Measurements from ENCODE around the gene SDHC.

- no peak for TF ChIP-seq REST (IDR thresholded peaks at IDR 0.05; ENCODE audit: unreplicated experiment)
- TF ChIP-seq CREB1 (CRISPR knock-in tag; IDR thresholded peaks at IDR 0.05; ENCODE audit: low read depth): no peak
- no peak for TF ChIP-seq CTCF (conservative IDR thresholded peaks at IDR 0.05; ENCODE audit: low read depth in 2 of 2)
- no peak for TF ChIP-seq EZH2 (IDR thresholded peaks at IDR 0.05; ENCODE audit: low read depth, unreplicated experiment)
- no peak for TF ChIP-seq EZH2phosphoT487 (IDR thresholded peaks at IDR 0.05; ENCODE audit: unreplicated experiment)
- TF ChIP-seq POLR2AphosphoS5 (IDR thresholded peaks at IDR 0.05; ENCODE audit: low read depth): no peak
- no peak for TF ChIP-seq ZNF462 (CRISPR knock-in tag; IDR thresholded peaks at IDR 0.05)
- TF ChIP-seq NANOG (IDR thresholded peaks at IDR 0.05; ENCODE audit: borderline replicate concordance): no peak
- TF ChIP-seq JUNB (IDR thresholded peaks at IDR 0.05; ENCODE audit: unreplicated experiment): no peak
- no peak for TF ChIP-seq ZNF331 (CRISPR knock-in tag; IDR thresholded peaks at IDR 0.05; ENCODE audit: low read depth)
These were observed 19.0 kb downstream of the SDHC start for GRCh38 chr1:161333166-161333565.

Data from GM23338 (cell line).